Keratinocyte (primary cell): ENCODE results near the gene CCDC122. TPM values are rescaled to one million over a fixed set of nuclear protein-coding genes. Genes with fewer than 3 reads are reported as not detected.

Experiments
- DNase-seq: peaks from one replicate; pipeline ENCODE4 v3.0.0-alpha.2; 2011; ENCODE audit warnings: low read depth, missing footprints, low spot score
- FAIRE-seq: peaks from 2 replicates; lab custom pipeline; 2011; peaks lifted over from hg19 to GRCh38; lab: Jason Lieb, UNC
- H2AFZ ChIP-seq: 2 replicates; pipeline ENCODE4 v1.6.0; 2012; ENCODE audit warnings: low read length, control low read depth, inconsistent platforms; ENCODE audit not compliant: control insufficient read depth
- H3K27ac ChIP-seq: 2 replicates; pipeline ENCODE4 v1.5.1; 2011; ENCODE audit warnings: low read length; ENCODE audit not compliant: control insufficient read depth, insufficient read depth
- H3K27me3 ChIP-seq: 3 replicates; pipeline ENCODE4 v1.6.0; 2011; ENCODE audit warnings: low read length; ENCODE audit not compliant: control insufficient read depth, insufficient read depth; ENCODE audit errors: extremely low read depth
- H3K36me3 ChIP-seq, 2 experiments: 2 replicates in 1 of 2; 3 replicates in 1 of 2; pipeline ENCODE4 v1.5.1; 2011; ENCODE audit warnings: low read length in 2 of 2, mild to moderate bottlenecking in 1 of 2; ENCODE audit not compliant: control insufficient read depth in 2 of 2, insufficient read depth in 2 of 2; ENCODE audit errors: extremely low read depth in 1 of 2
- H3K4me1 ChIP-seq: 3 replicates; pipeline ENCODE4 v1.5.1; 2011; ENCODE audit warnings: low read length; ENCODE audit not compliant: control insufficient read depth, insufficient read depth; ENCODE audit errors: extremely low read depth
- H3K4me2 ChIP-seq: 3 replicates; pipeline ENCODE4 v1.6.0; 2011; ENCODE audit warnings: low read depth, low read length; ENCODE audit not compliant: control insufficient read depth, insufficient read depth; ENCODE audit errors: extremely low read depth
- H3K4me3 ChIP-seq, 3 experiments: fragments of 200-600 bp in 1 of 3; sonication (generic) in 1 of 3; 2 replicates in 2 of 3; 3 replicates in 1 of 3; pipeline ENCODE4 v1.5.1; 2011 to 2016; ENCODE audit warnings: low read length in 3 of 3, mild to moderate bottlenecking in 3 of 3, control low read depth in 2 of 3, inconsistent platforms in 1 of 3, low read depth in 1 of 3, mixed read lengths in 1 of 3, mixed run types in 1 of 3, moderate library complexity in 1 of 3; ENCODE audit not compliant: control insufficient read depth in 2 of 3, insufficient read depth in 2 of 3; ENCODE audit errors: extremely low read depth in 1 of 3
- H3K79me2 ChIP-seq: 2 replicates; pipeline ENCODE4 v1.6.0; 2012; ENCODE audit warnings: low read length; ENCODE audit not compliant: control insufficient read depth, insufficient read depth
- H3K9ac ChIP-seq: 3 replicates; pipeline ENCODE4 v1.6.0; 2011; ENCODE audit warnings: low read length; ENCODE audit not compliant: control insufficient read depth, insufficient read depth; ENCODE audit errors: extremely low read depth
- H3K9me1 ChIP-seq: 3 replicates; pipeline ENCODE4 v1.6.0; 2011; ENCODE audit warnings: low read length; ENCODE audit not compliant: control insufficient read depth, insufficient read depth; ENCODE audit errors: extremely low read depth
- H3K9me3 ChIP-seq: 2 replicates; pipeline ENCODE4 v1.5.1; 2012; ENCODE audit warnings: low read depth, low read length; ENCODE audit not compliant: control insufficient read depth
- H4K20me1 ChIP-seq: 3 replicates; pipeline ENCODE4 v1.6.0; 2011; ENCODE audit warnings: low read length; ENCODE audit not compliant: control insufficient read depth, insufficient read depth; ENCODE audit errors: extremely low read depth
- CTCF ChIP-seq, 3 experiments: IDR thresholded peaks in 1 of 3; conservative IDR thresholded peaks in 1 of 3; optimal IDR thresholded peaks in 1 of 3; 2 replicates in 2 of 3; 3 replicates in 1 of 3; pipeline versions ENCODE3 to v1.5.1; 2011; ENCODE audit warnings: low read length in 3 of 3, mild to moderate bottlenecking in 3 of 3, moderate library complexity in 2 of 3, control low read depth in 1 of 3, inconsistent platforms in 1 of 3; ENCODE audit not compliant: insufficient read depth in 2 of 3; ENCODE audit errors: extremely low read depth in 1 of 3
- EZH2 ChIP-seq: IDR thresholded peaks from one replicate; pipeline ENCODE4 v1.6.1; 2012; ENCODE audit warnings: inconsistent platforms, mild to moderate bottlenecking, low read length, moderate library complexity
- dilution Hi-C: fragments of 300-500 bp; cut with MboI; formaldehyde crosslinking; loops from one replicate; pipeline ENCODE4 v1.7.0; 2020; ENCODE audit warnings: low sequenced_read_pairs; ENCODE audit not compliant: extremely low pct_ligation_motif_present
- polyA plus RNA-seq, 5 experiments: library from polyadenylated mRNA; depleted of rRNA in 3 of 5; stranded (reverse) in 3 of 5; stranded (forward) in 1 of 5; unstranded in 1 of 5; fragments of >200 nt; gene quantifications; 1 replicate in 1 of 5; 2 replicates in 3 of 5; 3 replicates in 1 of 5; pipeline versions ENCODE4 v1.2.1 to v1.2.3, GENCODE V29; 2011 to 2012; ENCODE audit warnings: missing spikeins in 2 of 5, low read depth in 1 of 5, low replicate concordance in 1 of 5

Gene CCDC122
- polyA plus RNA-seq, 1 donor (not counting 4 experiments of a cell fraction or from before 2014, with no cell fraction given), result 1.5 TPM

GRCh38 chr13:43799191-43799590 is 80.3 kb downstream of the CCDC122 start:
- H3K27ac ChIP-seq, result no peak overlapping the region
- H3K9me1 ChIP-seq, result no peaks in the 10 kb centered on the region
- H3K4me3 ChIP-seq, result no peak overlapping the region
- H3K9ac ChIP-seq, result no peak overlapping the region
- H2AFZ ChIP-seq, result peak overlapping the region; percentile 6
- H3K79me2 ChIP-seq, result no peaks in the 10 kb centered on the region
- H3K9me3 ChIP-seq, result no peaks in the 10 kb centered on the region
- peaks cover 11% of the 10 kb centered on the region for H3K4me1 ChIP-seq
- no peaks in the 10 kb centered on the region for H4K20me1 ChIP-seq
- H3K27me3 ChIP-seq, result no peaks in the 10 kb centered on the region
- FAIRE-seq (peak; percentile 74), DNase-seq (no peak)
- no peak overlapping the region for H3K4me2 ChIP-seq
- dilution Hi-C loops, result no loop called here
- TF ChIP-seq CTCF (optimal IDR thresholded peaks at IDR 0.05 in 1 of 3, IDR thresholded peaks at IDR 0.05 in 1 of 3, conservative IDR thresholded peaks at IDR 0.05 in 1 of 3; ENCODE audit: extremely low read depth in 1 of 3, insufficient read depth in 2 of 3, low read length in 3 of 3) (no peak), EZH2 (no peak)
- no peaks in the 10 kb centered on the region for H3K36me3 ChIP-seq

- Histone ChIP-seq H3K9ac (no peak overlapping the region), H3K27me3 (no peaks in the 10 kb centered on the region), H3K79me2 (no peaks in the 10 kb centered on the region), H3K27ac (no peak overlapping the region), H4K20me1 (no peaks in the 10 kb centered on the region), H3K4me2 (no peak overlapping the region), H3K9me1 (no peaks in the 10 kb centered on the region), H2AFZ (no peak overlapping the region), H3K9me3 (no peaks in the 10 kb centered on the region), H3K36me3 (no peaks in the 10 kb centered on the region), H3K4me1 (peaks cover 9% of the 10 kb centered on the region), H3K4me3 (no peak overlapping the region)
- DNase-seq, result no peak
- FAIRE-seq, result no peak
- dilution Hi-C loops, result no loop called here
- TF ChIP-seq CTCF (optimal IDR thresholded peaks at IDR 0.05 in 1 of 3, IDR thresholded peaks at IDR 0.05 in 1 of 3, conservative IDR thresholded peaks at IDR 0.05 in 1 of 3; ENCODE audit: extremely low read depth in 1 of 3, insufficient read depth in 2 of 3, low read length in 3 of 3), result no peak
- TF ChIP-seq EZH2, result no peak
These were observed 81.7 kb downstream of the CCDC122 start for GRCh38 chr13:43797869-43798268.
